GM21576 (cell line): ENCODE data around the gene GSTM2.
A peak's percentile ranks its signal among the peaks of the same experiment; 100 is the strongest.

Experiments
- ATAC-seq: cut with Tn5 transposase; IDR thresholded peaks from one replicate; pipeline ENCODE4 v1.9.1; 2021; ENCODE audit warnings: mild to moderate bottlenecking, moderate library complexity; ENCODE audit not compliant: unreplicated experiment

GSTM2 gene

GRCh38 chr1:109667452-109668122 lies at the start of gene GSTM2:
Gene GSTM2 (plus strand): TSS chr1:109668057. CDS start chr1:109668116, 59 bp downstream.
- ATAC-seq = peak; percentile 87

- no peak for ATAC-seq
Observed at GRCh38 chr1:109618661-109619575, 48.9 kb upstream of the GSTM2 start.

DNA sequence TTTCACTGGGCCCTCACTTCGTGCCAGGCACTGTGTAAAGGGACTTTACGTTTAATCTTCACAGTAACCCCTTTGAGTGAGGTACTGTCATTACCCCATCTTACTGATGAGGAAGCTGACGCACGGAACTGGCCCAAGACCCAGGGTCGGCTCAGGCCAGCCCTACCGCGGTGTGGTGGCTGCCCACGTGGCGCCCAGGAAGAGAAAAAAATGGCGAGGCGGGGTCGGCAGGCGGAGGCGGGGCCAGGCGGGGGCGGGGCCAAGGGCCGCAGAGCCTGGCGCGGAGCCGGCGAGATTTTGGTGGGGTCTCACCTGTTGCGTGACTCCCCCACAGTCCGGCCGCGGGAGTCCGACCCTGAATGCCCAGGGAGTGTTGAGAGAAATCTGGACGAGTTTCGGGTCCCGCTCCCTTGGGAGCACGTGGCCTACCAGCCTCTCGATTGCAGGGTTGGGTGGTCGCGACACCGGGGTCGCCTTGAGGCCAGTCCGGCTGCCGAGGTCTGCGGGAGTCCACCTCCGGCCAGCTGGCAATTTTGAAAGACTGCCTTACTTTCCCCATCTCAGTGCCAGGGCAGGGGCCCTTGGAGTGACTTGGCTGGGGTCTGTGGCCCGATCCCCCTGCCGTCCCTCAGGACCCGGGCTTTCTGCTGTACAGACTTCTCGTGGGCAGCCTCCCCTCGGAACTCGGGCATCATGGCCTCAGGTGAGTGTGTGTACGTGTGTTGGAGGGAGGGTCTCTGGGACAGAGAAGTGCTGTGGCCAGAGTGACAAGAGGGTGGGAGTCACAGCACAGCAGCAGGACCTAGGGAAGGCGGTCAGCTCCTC lies 48.1 kb upstream of the GSTM2 start, which contains the start of the genes AMPD2 and GNAT2:
Gene AMPD2, plus strand, starts transcription at position 262 of the 825 bp plus-strand sequence. CDS start 1,339 bp downstream, outside the sequence.
Gene GNAT2, minus strand, starts transcription at position 41 of the 825 bp plus-strand sequence. CDS start 6,746 bp downstream, outside the sequence.
- peak; percentile 51 for ATAC-seq

- no peak for ATAC-seq
Observed at GRCh38 chr1:109620401-109620791, 47.5 kb upstream of the GSTM2 start.

GRCh38 chr1:109620841-109621286 lies 47.0 kb upstream of the GSTM2 start:
- ATAC-seq = peak; percentile 72

DNA sequence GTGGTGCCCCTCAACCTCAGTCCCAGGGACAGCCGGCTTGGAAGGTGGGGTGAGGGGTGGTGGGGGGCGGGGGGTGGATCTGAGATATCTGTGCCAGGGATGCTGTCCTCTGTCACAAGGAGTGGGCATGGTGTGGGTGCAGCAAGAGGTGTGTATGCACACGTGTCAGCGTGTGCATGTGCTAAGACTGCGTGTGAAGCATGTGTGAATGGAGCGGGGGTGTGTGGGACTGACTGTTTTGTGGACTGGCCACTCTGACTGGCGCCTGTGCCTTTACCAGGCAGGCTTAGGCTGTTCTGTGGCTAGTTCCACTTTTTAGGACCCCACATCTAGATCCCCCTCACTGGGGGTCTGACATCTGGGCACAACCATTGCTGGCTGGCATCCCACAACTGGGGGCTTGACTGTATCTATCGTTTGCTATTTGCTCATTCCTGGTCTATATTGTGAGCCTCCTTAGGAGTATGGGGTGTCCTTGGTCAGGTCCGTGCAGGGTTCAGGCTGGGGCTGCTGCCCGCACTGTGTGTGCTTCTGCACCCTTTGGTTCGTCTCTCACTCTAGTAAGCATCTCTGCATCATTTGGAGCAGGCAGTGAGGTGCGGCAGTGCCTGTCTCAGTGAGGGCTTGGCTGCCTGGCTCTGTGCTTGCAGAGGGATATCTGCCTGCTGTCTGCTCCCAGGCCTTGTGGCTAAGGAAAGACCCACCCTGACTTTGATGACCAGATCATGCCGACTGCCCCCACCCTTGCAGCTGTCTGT lies 46.3 kb upstream of the GSTM2 start:
- no peak for ATAC-seq

DNA sequence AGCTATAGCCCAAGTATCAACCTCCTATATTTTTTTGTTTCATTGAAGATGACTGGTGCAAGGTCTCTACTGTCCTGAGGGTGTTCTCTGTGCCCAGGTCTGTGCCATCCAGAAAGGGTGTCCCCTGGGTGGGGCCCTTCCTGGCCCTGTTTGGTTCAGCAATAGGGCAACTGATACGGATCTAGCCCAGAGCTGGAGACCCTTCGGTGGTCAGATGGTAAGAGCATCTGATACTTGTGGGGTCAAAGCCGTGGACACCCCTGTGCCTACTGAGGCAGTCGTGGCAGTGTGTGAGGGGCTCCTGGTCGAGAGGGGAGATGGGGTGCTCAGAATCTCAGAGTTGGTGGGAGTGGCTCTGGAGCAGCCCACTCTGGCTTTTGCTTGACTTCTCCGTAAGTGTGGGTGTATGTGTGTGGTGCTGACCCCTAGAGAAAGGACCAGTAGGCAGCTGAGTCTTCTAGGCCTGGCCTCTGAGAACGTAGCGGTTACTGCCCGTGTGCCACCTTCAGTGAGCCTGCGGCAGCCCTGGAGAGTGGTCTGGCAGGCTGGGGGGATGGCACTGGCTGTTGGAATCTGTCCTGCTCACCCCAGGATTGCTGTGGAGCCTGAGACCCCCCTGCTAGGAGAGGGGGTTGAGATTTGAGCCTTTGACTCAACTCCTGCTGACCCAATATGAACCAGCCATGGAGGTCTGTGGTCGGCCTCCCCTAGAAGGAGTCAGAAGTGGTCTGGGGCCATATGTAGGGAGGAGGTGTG lies 45.5 kb upstream of the GSTM2 start:
- ATAC-seq = no peak

- no peak for ATAC-seq
Observed at GRCh38 chr1:109622895-109623294, 45.0 kb upstream of the GSTM2 start.

GRCh38 chr1:109623601-109624161 lies 44.2 kb upstream of the GSTM2 start:
- ATAC-seq = no peak

DNA sequence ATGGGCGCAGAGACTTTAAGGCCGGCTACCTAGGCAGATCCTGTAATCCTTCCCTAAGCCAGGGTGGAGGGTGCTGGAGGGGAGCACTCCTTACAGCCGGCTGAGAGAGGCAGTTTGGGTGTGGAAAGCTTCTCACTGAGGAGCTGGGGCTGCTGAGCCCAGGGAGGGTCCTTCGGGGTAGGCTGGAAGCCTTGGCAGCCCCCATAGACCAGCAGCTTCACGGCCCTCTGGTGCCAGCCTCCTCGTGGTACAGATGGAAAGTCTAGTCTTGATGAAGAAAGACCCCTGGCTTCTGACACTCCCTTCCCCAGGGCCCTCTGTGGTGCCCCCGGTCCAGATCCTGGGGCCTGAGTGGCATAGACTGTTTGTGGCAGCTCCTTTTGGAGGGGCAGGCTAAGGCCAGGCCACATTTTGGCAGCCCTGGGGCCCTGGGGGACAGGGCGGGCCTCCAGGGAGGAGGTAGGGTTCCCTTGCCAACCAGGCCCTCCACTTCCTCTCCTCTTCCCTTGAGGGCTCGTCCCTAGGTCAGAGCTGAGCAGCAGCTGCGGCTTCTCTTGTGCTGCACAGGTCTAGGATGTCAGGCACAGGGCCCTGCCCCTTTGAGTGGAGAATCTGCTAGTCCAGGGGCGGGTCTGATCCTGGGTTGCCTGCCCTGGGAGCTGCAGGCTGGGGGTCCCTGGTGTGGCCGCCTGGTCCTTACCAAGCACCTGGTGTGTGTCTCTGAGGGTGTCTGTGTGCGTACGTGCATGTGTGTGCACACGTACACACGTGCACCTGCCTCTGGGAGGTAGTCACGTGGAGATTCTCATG lies 43.5 kb upstream of the GSTM2 start:
- ATAC-seq = no peak

DNA sequence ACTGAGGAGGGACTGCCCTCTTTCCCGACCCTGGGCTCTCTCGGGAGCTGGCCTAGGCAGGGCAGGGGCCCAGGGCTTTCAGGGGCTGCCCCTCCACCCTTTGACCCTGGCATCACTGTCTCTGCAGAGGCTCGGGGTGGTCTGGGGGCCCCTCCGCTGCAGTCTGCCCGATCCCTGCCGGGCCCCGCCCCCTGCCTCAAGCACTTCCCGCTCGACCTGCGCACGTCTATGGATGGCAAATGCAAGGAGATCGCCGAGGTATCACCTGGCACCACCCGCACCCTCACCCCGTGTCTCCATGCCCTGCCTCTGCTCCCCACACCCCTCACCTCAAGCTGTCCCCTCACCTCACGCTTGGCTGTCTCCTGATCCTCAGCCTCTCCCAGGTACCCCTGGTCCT lies 42.7 kb upstream of the GSTM2 start:
- no peak for ATAC-seq

DNA sequence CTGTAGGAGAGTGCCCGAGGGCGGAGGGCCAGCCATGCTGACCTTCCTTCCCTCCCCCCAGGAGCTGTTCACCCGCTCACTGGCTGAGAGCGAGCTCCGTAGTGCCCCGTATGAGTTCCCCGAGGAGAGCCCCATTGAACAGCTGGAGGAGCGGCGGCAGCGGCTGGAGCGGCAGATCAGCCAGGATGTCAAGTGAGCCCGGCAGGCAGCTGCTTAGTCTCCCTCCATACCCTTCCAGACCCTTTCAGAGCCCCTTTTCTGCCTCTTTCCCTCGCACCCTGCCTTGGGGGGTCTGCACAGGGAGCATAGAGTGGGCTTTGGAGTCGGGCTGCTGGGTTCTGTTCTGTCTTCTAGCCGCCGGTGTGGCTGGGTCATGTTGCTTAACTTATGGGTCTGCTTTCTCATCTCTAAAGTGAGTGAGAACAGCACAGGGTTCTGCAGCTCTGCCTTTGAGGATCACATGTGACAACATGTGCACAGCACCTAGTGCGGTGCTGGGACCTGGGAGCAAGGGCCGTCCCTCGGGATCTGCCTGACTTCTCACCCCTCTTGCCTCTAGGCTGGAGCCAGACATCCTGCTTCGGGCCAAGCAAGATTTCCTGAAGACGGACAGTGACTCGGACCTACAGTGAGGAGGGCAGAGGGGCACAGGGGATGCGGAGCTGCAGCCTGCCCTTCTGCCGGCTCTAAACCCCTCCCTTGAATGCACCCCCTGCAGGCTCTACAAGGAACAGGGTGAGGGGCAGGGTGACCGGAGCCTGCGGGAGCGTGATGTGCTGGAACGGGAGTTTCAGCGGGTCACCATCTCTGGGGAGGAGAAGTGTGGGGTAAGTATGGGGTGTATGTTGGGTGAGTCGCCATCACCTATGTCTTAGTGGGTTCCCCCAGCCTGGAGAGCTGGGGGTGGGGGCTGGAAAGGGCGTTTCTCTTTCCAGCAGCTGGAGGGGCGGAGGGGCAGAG lies 42.0 kb upstream of the GSTM2 start:
- ATAC-seq = no peak

GRCh38 chr1:109626682-109627408 lies 41.0 kb upstream of the GSTM2 start:
- no peak for ATAC-seq

DNA sequence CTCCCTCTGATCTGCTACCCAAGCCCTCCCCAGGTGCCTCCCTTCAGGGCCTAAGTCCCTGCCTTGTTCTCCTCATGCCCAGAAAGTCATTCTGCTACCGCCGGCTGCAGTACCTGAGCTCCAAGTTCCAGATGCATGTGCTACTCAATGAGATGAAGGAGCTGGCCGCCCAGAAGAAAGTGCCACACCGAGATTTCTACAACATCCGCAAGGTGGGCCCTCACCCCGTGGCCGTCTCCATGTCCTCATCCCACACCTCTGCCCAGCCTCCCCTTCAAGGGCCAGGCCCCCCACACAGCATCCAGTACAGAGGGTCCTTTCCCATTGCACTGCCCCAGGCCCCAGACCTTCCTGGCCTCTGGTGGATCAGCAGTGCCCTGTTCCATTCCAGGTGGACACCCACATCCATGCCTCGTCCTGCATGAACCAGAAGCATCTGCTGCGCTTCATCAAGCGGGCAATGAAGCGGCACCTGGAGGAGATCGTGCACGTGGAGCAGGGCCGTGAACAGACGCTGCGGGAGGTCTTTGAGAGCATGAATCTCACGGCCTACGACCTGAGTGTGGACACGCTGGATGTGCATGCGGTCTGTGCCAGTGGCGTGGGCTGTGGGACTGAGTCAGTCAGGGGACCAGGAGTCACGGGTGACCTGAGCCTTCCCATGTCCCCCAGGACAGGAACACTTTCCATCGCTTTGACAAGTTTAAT lies 40.0 kb upstream of the GSTM2 start:
- ATAC-seq = no peak

- ATAC-seq = no peak
Observed at GRCh38 chr1:109628540-109629321, 39.1 kb upstream of the GSTM2 start.
